Gastroesophageal sphincter (tissue), 3 donors: Measurements from ENCODE around the gene MTG1.

Source experiments
- CTCF ChIP-seq, 4 experiments: fragments of 200-600 bp in 2 of 4; fragments of 450-650 bp in 2 of 4; sonication (generic) in 1 of 4; IDR thresholded peaks; one replicate each; pipeline ENCODE4 v1.5.1; 2017 to 2019; ENCODE audit warnings: antibody characterized with exemption in 4 of 4, mild to moderate bottlenecking in 2 of 4, moderate library complexity in 2 of 4
- POLR2A ChIP-seq, 2 donors: fragments of 450-650 bp; IDR thresholded peaks; one replicate each; pipeline ENCODE4 v1.6.1; 2017; ENCODE audit warnings: antibody characterized with exemption in 2 of 2, mild to moderate bottlenecking in 2 of 2, moderate library complexity in 1 of 2
- POLR2AphosphoS5 ChIP-seq: sonication (generic); formaldehyde crosslinking; IDR thresholded peaks from one replicate; pipeline ENCODE4 v1.6.1; 2017; ENCODE audit warnings: antibody characterized with exemption

GRCh38 chr10:133441780-133442179 lies 47.8 kb downstream of the MTG1 start:
- TF ChIP-seq CTCF (IDR thresholded peaks at IDR 0.05) (no peak), POLR2AphosphoS5 (no peak), POLR2A (IDR thresholded peaks at IDR 0.05) (no peak)
